GM12878 (cell line): ENCODE results near the gene ERICH2. TPM values are rescaled to one million over a fixed set of nuclear protein-coding genes. Genes with fewer than 3 reads are reported as not detected.
"Not testable (repeated sequence)": the region's sequence is repeated elsewhere in the genome, so short reads cannot be mapped to it uniquely, and the experiment has no call there.

ENCODE experiments used
- ATAC-seq: fragments of 200-7000 bp; cut with Tn5 transposase; 3 replicates; pipeline ENCODE4 v1.9.1; 2020; ENCODE audit warnings: mild to moderate bottlenecking, moderate library complexity
- BruUV-seq: library from RNA; stranded (reverse); fragments of 400-500 nt; replicated peaks from 2 replicates; lab custom pipeline; 2021; lab: Mats Ljungman, UMichigan
- CTCF ChIA-PET: fragments of 300-600 bp; sonication (Branson Sonifier 250); formaldehyde crosslinking; extraction: SDS; loops from one replicate; lab custom pipeline; 2021; ENCODE audit warnings: inconsistent platforms; lab: Yijun Ruan, JAX
- POLR2A ChIA-PET: fragments of 350-600 bp; formaldehyde crosslinking; extraction: SDS; loops from one replicate; lab custom pipeline; 2021; ENCODE audit warnings: inconsistent platforms; lab: Charles Lee
- RAD21 ChIA-PET: fragments of 300-600 bp; sonication (Branson Sonifier 250); formaldehyde crosslinking; loops from one replicate; lab custom pipeline; 2023; ENCODE audit warnings: antibody characterized with exemption; ENCODE audit not compliant: unreplicated experiment; lab: Charles Lee
- SMC1A ChIA-PET: fragments of 300-600 bp; sonication (Branson Sonifier 250); formaldehyde crosslinking; loops from one replicate; lab custom pipeline; 2023; ENCODE audit not compliant: unreplicated experiment, uncharacterized antibody; lab: Charles Lee
- DNase-seq: peaks from one replicate; pipeline ENCODE4 v3.0.0-alpha.2; 2011; ENCODE audit warnings: low read depth, low spot score
- FAIRE-seq: peaks from 3 replicates; lab custom pipeline; 2011; peaks lifted over from hg19 to GRCh38; lab: Jason Lieb, UNC
- H2AFZ ChIP-seq: 2 replicates; pipeline ENCODE4 v1.6.0; 2011; ENCODE audit warnings: low read depth, low read length, control low read depth; ENCODE audit not compliant: control insufficient read depth
- H3K27ac ChIP-seq: 2 replicates; pipeline ENCODE4 v1.5.1; 2011; ENCODE audit warnings: control low read depth; ENCODE audit not compliant: control insufficient read depth, insufficient read depth
- H3K27me3 ChIP-seq, 2 experiments: replicated peaks in 1 of 2; 2 replicates each; pipeline versions ENCODE4 v1.6.0 to v1.6.1; 2011; ENCODE audit warnings: low read length in 1 of 2; ENCODE audit not compliant: control insufficient read depth in 2 of 2, insufficient read depth in 2 of 2
- H3K36me3 ChIP-seq, 2 experiments: 2 replicates each; pipeline ENCODE4 v1.5.1; 2011; ENCODE audit warnings: low read length in 1 of 2; ENCODE audit not compliant: control insufficient read depth in 2 of 2, insufficient read depth in 2 of 2
- H3K4me1 ChIP-seq: 2 replicates; pipeline ENCODE4 v1.6.1; 2011; ENCODE audit warnings: mild to moderate bottlenecking, low read length, moderate library complexity, mixed read lengths; ENCODE audit not compliant: control insufficient read depth, insufficient read depth
- H3K4me2 ChIP-seq: 2 replicates; pipeline ENCODE4 v1.6.0; 2011; ENCODE audit warnings: control low read depth; ENCODE audit not compliant: control insufficient read depth, insufficient read depth
- H3K4me3 ChIP-seq: fragments of 200-600 bp; sonication (generic); 2 replicates; pipeline ENCODE4 v1.5.1; 2016
- H3K79me2 ChIP-seq: 2 replicates; pipeline ENCODE4 v1.6.0; 2011; ENCODE audit warnings: low read length; ENCODE audit not compliant: control insufficient read depth, insufficient read depth
- H3K9ac ChIP-seq: 2 replicates; pipeline ENCODE4 v1.8.0; 2011; ENCODE audit warnings: low read length, control low read depth, mixed read lengths; ENCODE audit not compliant: control insufficient read depth, insufficient read depth
- H3K9me3 ChIP-seq: replicated peaks from 3 replicates; pipeline ENCODE4 v1.5.1; 2011; ENCODE audit warnings: mild to moderate bottlenecking, low read length; ENCODE audit not compliant: control insufficient read depth, insufficient read depth
- H4K20me1 ChIP-seq: 2 replicates; pipeline ENCODE4 v1.6.0; 2011; ENCODE audit not compliant: control insufficient read depth, insufficient read depth
- E2F8 ChIP-seq: fragments of 450-650 bp; IDR thresholded peaks from 2 replicates; pipeline ENCODE4 v1.6.1; 2018; ENCODE audit warnings: mild to moderate bottlenecking, low read depth, moderate library complexity; ENCODE audit not compliant: partially characterized antibody
- GABPA ChIP-seq: IDR thresholded peaks from 2 replicates; pipeline ENCODE4 v1.6.1; 2014; ENCODE audit warnings: antibody characterized with exemption, low read depth, mild to moderate bottlenecking, inconsistent platforms
- MEF2A ChIP-seq: IDR thresholded peaks from 2 replicates; pipeline ENCODE4 v1.6.1; 2011; ENCODE audit warnings: low read depth, mild to moderate bottlenecking, low read length, moderate library complexity; ENCODE audit not compliant: insufficient read depth
- PML ChIP-seq: IDR thresholded peaks from 2 replicates; pipeline ENCODE4 v1.6.1; 2012; ENCODE audit warnings: low read length, inconsistent platforms
- POLR2AphosphoS5 ChIP-seq: IDR thresholded peaks from 2 replicates; pipeline ENCODE4 v1.6.1; 2011; ENCODE audit warnings: mild to moderate bottlenecking, low read length, inconsistent platforms
- RAD21 ChIP-seq: IDR thresholded peaks from 2 replicates; pipeline ENCODE4 v1.6.1; 2011; ENCODE audit warnings: mild to moderate bottlenecking, low read depth, low read length, moderate library complexity; ENCODE audit not compliant: insufficient read depth
- SIN3A ChIP-seq: IDR thresholded peaks from 2 replicates; pipeline ENCODE4 v1.6.1; 2012; ENCODE audit warnings: low read depth, low read length, improper control_type of control experiment
- SMC3 ChIP-seq: IDR thresholded peaks from 2 replicates; pipeline ENCODE4 v1.6.1; 2011; ENCODE audit warnings: low read length, improper control_type of control experiment, borderline replicate concordance
- ZNF207 ChIP-seq: fragments of 450-650 bp; IDR thresholded peaks from 2 replicates; pipeline ENCODE4 v1.6.1; 2014; ENCODE audit warnings: antibody characterized with exemption, mild to moderate bottlenecking, borderline replicate concordance
- WGBS: methylation state at CpG from one replicate; pipeline ENCODE4 v1.1.6; 2016; ENCODE audit warnings: low lambda C conversion rate; ENCODE audit not compliant: insufficient replicate concordance, insufficient coverage; ENCODE audit errors: missing lambda C conversion rate; 5-methylcytosine and 5-hydroxymethylcytosine counted together
- in situ Hi-C: fragments of 300-500 bp; cut with MboI; formaldehyde crosslinking; loops from 9 replicates; pipeline ENCODE4 v1.14.3; 2018; ENCODE audit warnings: mixed read lengths
- intact Hi-C: fragments of 100-400 bp; cut with micrococcal nuclease; formaldehyde crosslinking; loops from one replicate; pipeline ENCODE4 v1.14.2; 2022; ENCODE audit not compliant: unreplicated experiment
- polyA plus RNA-seq, 11 experiments: library from polyadenylated mRNA; depleted of rRNA in 4 of 11; unstranded in 6 of 11; stranded (reverse) in 5 of 11; fragments of >200 nt; fragmentation: Nextera tagmentation in 4 of 11; fragmentation: Illumina TruSeq in 1 of 11; extraction: Ambion mirVana in 4 of 11; extraction: Trizol in 1 of 11; gene quantifications; 1 replicate in 1 of 11; 2 replicates in 10 of 11; pipeline versions ENCODE4 v1.2.1 to v1.2.3, GENCODE V29; 2011 to 2016; ENCODE audit warnings: inconsistent platforms in 2 of 11, missing spikeins in 2 of 11, low read depth in 1 of 11
- total RNA-seq, 4 experiments: library from RNA; depleted of rRNA in 3 of 4; stranded (reverse); fragments of >200 nt in 3 of 4; fragmentation: Illumina TruSeq in 1 of 4; extraction: Trizol in 1 of 4; gene quantifications; 2 replicates each; pipeline versions ENCODE4 v1.2.1 to v1.2.3, GENCODE V29; 2013 to 2021

ERICH2 gene
- total and polyA plus RNA-seq, 10 of the 15 experiments (the other 5 are each of a cell fraction or from before 2014, with no cell fraction given), result not detected

GRCh38 chr2:170733798-170734600 lies 36.2 kb upstream of the ERICH2 start (continued):
- no peak for TF ChIP-seq SIN3A

- H3K27ac ChIP-seq, FAIRE-seq, in situ Hi-C loops, DNase-seq, H4K20me1 ChIP-seq, H3K36me3 ChIP-seq, BruUV-seq, H2AFZ ChIP-seq, ATAC-seq, H3K9ac ChIP-seq, H3K4me2 ChIP-seq, H3K4me3 ChIP-seq, POLR2A ChIA-PET, RAD21 ChIA-PET, H3K79me2 ChIP-seq, H3K27me3 ChIP-seq, H3K4me1 ChIP-seq, H3K9me3 ChIP-seq, intact Hi-C loops: not testable (repeated sequence)
- CTCF ChIA-PET, result interaction anchor here (1.0 kb wide), 1 partner anchor 136 kb away, joined by 5 read pairs; no protein-coding TSS in a partner anchor
- 16% methylated on average over 2 of the region's 2 CpGs for WGBS
- SMC1A ChIA-PET, result interaction anchor here (1.4 kb wide), 1 partner anchor 325 kb away, joined by 3 read pairs; no protein-coding TSS in a partner anchor
Measured at GRCh38 chr2:170734601-170735000, 35.6 kb upstream of the ERICH2 start.

- ChIA-PET CTCF (interaction anchor here (3.7 kb wide), 1 partner anchor 76 kb away, joined by 15 read pairs; no protein-coding TSS in a partner anchor), SMC1A (interaction anchor here (1.5 to 1.7 kb wide), 3 partner anchors 33 to 78 kb away, joined by 3 to 4 read pairs (median 4); no protein-coding TSS in a partner anchor), RAD21 (no interaction called here), POLR2A (interaction anchor here (1.1 kb wide), 1 partner anchor 80 kb away, joined by 3 read pairs; the partner anchor contains the start of gene GAD1)
- no peak overlapping the region for H2AFZ ChIP-seq
- in situ Hi-C loops, result no loop called here
- no peaks in the 10 kb centered on the region for H3K9me3 ChIP-seq
- no peak overlapping the region for H3K4me3 ChIP-seq
- DNase-seq, result no peak
- H3K27me3 ChIP-seq, result peaks cover 0 to 2% of the 10 kb centered on the region in 2 experiments; a peak in 1 of 4 replicates
- H3K36me3 ChIP-seq, result no peaks in the 10 kb centered on the region
- no TSS peak for BruUV-seq
- H3K79me2 ChIP-seq, result no peaks in the 10 kb centered on the region
- no peaks in the 10 kb centered on the region for H4K20me1 ChIP-seq
- H3K4me1 ChIP-seq, result no peaks in the 10 kb centered on the region
- no peak for ATAC-seq
- intact Hi-C loops, result no loop called here
- no peak overlapping the region for H3K9ac ChIP-seq
- FAIRE-seq, result no peak
- no peak overlapping the region for H3K27ac ChIP-seq
- 25% methylated on average over 1 of the region's 1 CpG for WGBS
- H3K4me2 ChIP-seq, result no peak overlapping the region
- TF ChIP-seq GABPA (no peak), RAD21 (peak; percentile 28; the same call in 1 of the 2 replicates), SMC3 (peak; percentile 6; the same call in 1 of the 2 replicates), ZNF207 (no peak), POLR2AphosphoS5 (no peak), PML (no peak), E2F8 (no peak), MEF2A (no peak)
Measured at GRCh38 chr2:170736628-170737027, 33.5 kb upstream of the ERICH2 start.
